HepG2 (cell line): ENCODE results near the gene MTIF2. TPM values are rescaled to one million over a fixed set of nuclear protein-coding genes. Genes with fewer than 3 reads are reported as not detected.

Experiments
- FOSL1 ChIP-seq: sonication (generic); formaldehyde crosslinking; IDR thresholded peaks from 2 replicates; pipeline ENCODE4 v1.9.0; 2021; ENCODE audit warnings: missing genetic modification reagents, borderline replicate concordance
- HIVEP1 ChIP-seq: sonication (generic); formaldehyde crosslinking; IDR thresholded peaks from 2 replicates; pipeline ENCODE4 v1.4.0; 2020; ENCODE audit warnings: mild to moderate bottlenecking, missing genetic modification reagents
- HNRNPLL ChIP-seq: fragments of 200-400 bp; formaldehyde crosslinking; IDR thresholded peaks from 2 replicates; pipeline ENCODE4 v1.6.1; 2017; ENCODE audit warnings: mild to moderate bottlenecking, low read depth, low read length; ENCODE audit not compliant: poor library complexity, severe bottlenecking
- MAF1 ChIP-seq: sonication (generic); formaldehyde crosslinking; IDR thresholded peaks from 2 replicates; pipeline ENCODE4 v1.5.0; 2020; ENCODE audit warnings: missing genetic modification reagents, borderline replicate concordance
- NCOA2 ChIP-seq: sonication (generic); formaldehyde crosslinking; IDR thresholded peaks from 2 replicates; pipeline ENCODE4 v1.8.0; 2022; ENCODE audit warnings: inconsistent platforms
- RXRA ChIP-seq: sonication (generic); formaldehyde crosslinking; IDR thresholded peaks from 2 replicates; pipeline ENCODE4 v1.5.1; 2020; ENCODE audit warnings: missing genetic modification reagents
- ZNF256 ChIP-seq: sonication (generic); formaldehyde crosslinking; conservative IDR thresholded peaks from 2 replicates; pipeline ENCODE4 v1.4.0; 2020; ENCODE audit warnings: missing genetic modification reagents
- ZNF317 ChIP-seq: sonication (generic); formaldehyde crosslinking; IDR thresholded peaks from 2 replicates; pipeline ENCODE4 v1.5.0; 2020; ENCODE audit warnings: mild to moderate bottlenecking, missing genetic modification reagents
- ZNF451 ChIP-seq: sonication (generic); formaldehyde crosslinking; IDR thresholded peaks from 2 replicates; pipeline ENCODE4 v1.5.0; 2020; ENCODE audit warnings: mild to moderate bottlenecking, missing genetic modification reagents
- ZNF563 ChIP-seq: sonication (generic); formaldehyde crosslinking; IDR thresholded peaks from 2 replicates; pipeline ENCODE4 v1.8.0; 2022; ENCODE audit warnings: mild to moderate bottlenecking, moderate library complexity, missing genetic modification reagents
- ZNF782 ChIP-seq: sonication (generic); formaldehyde crosslinking; IDR thresholded peaks from 2 replicates; pipeline ENCODE4 v1.4.0; 2020; ENCODE audit warnings: missing genetic modification reagents, mild to moderate bottlenecking, borderline replicate concordance
- polyA plus RNA-seq, 8 experiments: library from polyadenylated mRNA; depleted of rRNA in 3 of 8; stranded (reverse) in 7 of 8; unstranded in 1 of 8; fragments of >200 nt; fragmentation: Illumina TruSeq in 4 of 8; extraction: Trizol in 4 of 8; gene quantifications; 2 replicates each; pipeline versions ENCODE4 v1.2.1 to v1.2.3, GENCODE V29; 2011 to 2016; ENCODE audit warnings: low read depth in 4 of 8, missing spikeins in 1 of 8, mixed read lengths in 1 of 8; ENCODE audit not compliant: insufficient read depth in 1 of 8
- total RNA-seq, 5 experiments: library from RNA; depleted of rRNA; stranded (reverse); fragments of >200 nt; fragmentation: Illumina TruSeq; extraction: Trizol; gene quantifications; 2 replicates each; pipeline ENCODE4 v1.2.3, GENCODE V29; 2016; ENCODE audit warnings: low read depth in 1 of 5
- TF ChIP-seq, protein P1 (sequence below): sonication (generic); formaldehyde crosslinking; IDR thresholded peaks from 2 replicates; pipeline ENCODE4 v1.5.1; 2020; ENCODE audit warnings: mild to moderate bottlenecking, missing genetic modification reagents
- TF ChIP-seq, protein P2 (sequence below): sonication (generic); formaldehyde crosslinking; IDR thresholded peaks from 2 replicates; pipeline ENCODE4 v1.4.0; 2020; ENCODE audit warnings: mild to moderate bottlenecking, low read depth, missing genetic modification reagents
- TF ChIP-seq, protein P3 (sequence below): sonication (generic); formaldehyde crosslinking; IDR thresholded peaks from 2 replicates; pipeline ENCODE4 v1.4.0; 2020; ENCODE audit warnings: mild to moderate bottlenecking, missing genetic modification reagents, borderline replicate concordance
- TF ChIP-seq, protein P4 (sequence below): sonication (generic); formaldehyde crosslinking; IDR thresholded peaks from 2 replicates; pipeline ENCODE4 v1.4.0; 2020; ENCODE audit warnings: missing genetic modification reagents, borderline replicate concordance

Gene MTIF2
- total and polyA plus RNA-seq, 2 of the 13 experiments (the other 11 are each of a cell fraction or from before 2014, with no cell fraction given), result 32.1 to 92.1 TPM

DNA sequence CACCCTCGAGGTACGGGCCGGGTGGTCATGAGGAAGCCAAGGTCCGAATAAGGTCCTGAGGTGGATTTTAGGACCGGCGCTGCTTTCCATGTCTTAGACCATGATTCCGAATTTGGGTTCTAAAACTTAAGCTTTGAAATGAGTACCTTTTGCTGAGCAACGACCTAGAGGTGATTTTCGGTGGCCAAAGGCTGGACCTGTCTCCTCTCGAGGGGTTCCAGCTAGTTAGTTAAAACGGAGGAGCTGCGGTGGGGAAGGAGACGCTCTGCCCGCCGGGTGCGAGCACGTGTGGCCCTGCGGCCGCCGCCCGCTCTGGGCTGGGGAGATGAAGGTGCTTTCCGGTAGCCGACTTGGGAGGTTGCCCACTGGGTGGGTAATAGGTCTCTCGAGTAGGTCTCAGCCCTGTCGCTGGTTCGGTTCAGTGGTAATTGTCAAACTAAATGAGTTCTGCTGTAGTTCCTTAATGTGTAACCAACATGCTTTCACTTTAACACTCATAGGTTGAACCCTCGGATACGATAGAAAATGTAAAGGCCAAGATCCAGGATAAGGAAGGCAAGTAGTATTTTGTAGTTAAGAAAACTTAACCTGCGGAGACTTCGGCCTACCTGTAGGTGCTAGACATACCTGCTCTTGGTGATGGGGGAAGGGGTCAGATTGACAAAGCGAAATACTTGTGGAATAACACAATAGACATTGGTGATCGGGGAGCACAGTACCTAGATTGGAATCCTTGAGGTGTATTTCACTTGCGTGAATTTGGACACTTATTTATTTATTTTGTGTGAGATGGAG lies 36.0 kb downstream of the MTIF2 start (continued):
- TF ChIP-seq, protein P1, sequence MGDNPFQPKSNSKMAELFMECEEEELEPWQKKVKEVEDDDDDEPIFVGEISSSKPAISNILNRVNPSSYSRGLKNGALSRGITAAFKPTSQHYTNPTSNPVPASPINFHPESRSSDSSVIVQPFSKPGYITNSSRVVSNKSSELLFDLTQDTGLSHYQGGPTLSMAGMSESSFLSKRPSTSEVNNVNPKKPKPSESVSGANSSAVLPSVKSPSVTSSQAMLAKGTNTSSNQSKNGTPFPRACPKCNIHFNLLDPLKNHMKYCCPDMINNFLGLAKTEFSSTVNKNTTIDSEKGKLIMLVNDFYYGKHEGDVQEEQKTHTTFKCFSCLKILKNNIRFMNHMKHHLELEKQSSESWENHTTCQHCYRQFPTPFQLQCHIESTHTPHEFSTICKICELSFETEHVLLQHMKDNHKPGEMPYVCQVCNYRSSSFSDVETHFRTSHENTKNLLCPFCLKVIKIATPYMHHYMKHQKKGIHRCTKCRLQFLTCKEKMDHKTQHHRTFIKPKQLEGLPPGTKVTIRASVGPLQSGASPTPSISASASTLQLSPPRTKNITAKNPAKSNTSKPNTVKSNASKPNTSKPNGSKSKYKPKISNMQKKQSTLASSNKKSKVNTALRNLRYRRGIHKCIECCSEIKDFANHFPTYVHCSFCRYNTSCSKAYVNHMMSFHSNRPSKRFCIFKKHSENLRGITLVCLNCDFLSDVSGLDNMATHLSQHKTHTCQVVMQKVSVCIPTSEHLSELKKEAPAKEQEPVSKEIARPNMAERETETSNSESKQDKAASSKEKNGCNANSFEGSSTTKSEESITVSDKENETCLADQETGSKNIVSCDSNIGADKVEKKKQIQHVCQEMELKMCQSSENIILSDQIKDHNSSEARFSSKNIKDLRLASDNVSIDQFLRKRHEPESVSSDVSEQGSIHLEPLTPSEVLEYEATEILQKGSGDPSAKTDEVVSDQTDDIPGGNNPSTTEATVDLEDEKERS, result 0 out of 2 replicates have a peak, but pooled peaks have one; percentile 37
- TF ChIP-seq, protein P2, sequence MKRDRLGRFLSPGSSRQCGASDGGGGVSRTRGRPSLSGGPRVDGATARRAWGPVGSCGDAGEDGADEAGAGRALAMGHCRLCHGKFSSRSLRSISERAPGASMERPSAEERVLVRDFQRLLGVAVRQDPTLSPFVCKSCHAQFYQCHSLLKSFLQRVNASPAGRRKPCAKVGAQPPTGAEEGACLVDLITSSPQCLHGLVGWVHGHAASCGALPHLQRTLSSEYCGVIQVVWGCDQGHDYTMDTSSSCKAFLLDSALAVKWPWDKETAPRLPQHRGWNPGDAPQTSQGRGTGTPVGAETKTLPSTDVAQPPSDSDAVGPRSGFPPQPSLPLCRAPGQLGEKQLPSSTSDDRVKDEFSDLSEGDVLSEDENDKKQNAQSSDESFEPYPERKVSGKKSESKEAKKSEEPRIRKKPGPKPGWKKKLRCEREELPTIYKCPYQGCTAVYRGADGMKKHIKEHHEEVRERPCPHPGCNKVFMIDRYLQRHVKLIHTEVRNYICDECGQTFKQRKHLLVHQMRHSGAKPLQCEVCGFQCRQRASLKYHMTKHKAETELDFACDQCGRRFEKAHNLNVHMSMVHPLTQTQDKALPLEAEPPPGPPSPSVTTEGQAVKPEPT (CRISPR knock-in tag), result peak; percentile 33; the same call in 1 of the 2 replicates
- TF ChIP-seq RXRA (CRISPR knock-in tag) (0 out of 2 replicates have a peak, but pooled peaks have one; percentile 8), FOSL1 (CRISPR knock-in tag) (0 out of 2 replicates have a peak, but pooled peaks have one; percentile 49), NCOA2 (CRISPR knock-in tag) (0 out of 2 replicates have a peak, but pooled peaks have one; percentile 2), ZNF256 (CRISPR knock-in tag) (peak; percentile 34; the same call in 1 of the 2 replicates), ZNF451 (no peak), HNRNPLL (peak; percentile 42), ZNF782 (peak; percentile 86), HIVEP1 (0 out of 2 replicates have a peak, but pooled peaks have one; percentile 9), ZNF563 (CRISPR knock-in tag) (0 out of 2 replicates have a peak, but pooled peaks have one; percentile 1), ZNF317 (CRISPR knock-in tag) (0 out of 2 replicates have a peak, but pooled peaks have one; percentile 6), MAF1 (CRISPR knock-in tag) (0 out of 2 replicates have a peak, but pooled peaks have one; percentile 50)
- TF ChIP-seq, protein P3, sequence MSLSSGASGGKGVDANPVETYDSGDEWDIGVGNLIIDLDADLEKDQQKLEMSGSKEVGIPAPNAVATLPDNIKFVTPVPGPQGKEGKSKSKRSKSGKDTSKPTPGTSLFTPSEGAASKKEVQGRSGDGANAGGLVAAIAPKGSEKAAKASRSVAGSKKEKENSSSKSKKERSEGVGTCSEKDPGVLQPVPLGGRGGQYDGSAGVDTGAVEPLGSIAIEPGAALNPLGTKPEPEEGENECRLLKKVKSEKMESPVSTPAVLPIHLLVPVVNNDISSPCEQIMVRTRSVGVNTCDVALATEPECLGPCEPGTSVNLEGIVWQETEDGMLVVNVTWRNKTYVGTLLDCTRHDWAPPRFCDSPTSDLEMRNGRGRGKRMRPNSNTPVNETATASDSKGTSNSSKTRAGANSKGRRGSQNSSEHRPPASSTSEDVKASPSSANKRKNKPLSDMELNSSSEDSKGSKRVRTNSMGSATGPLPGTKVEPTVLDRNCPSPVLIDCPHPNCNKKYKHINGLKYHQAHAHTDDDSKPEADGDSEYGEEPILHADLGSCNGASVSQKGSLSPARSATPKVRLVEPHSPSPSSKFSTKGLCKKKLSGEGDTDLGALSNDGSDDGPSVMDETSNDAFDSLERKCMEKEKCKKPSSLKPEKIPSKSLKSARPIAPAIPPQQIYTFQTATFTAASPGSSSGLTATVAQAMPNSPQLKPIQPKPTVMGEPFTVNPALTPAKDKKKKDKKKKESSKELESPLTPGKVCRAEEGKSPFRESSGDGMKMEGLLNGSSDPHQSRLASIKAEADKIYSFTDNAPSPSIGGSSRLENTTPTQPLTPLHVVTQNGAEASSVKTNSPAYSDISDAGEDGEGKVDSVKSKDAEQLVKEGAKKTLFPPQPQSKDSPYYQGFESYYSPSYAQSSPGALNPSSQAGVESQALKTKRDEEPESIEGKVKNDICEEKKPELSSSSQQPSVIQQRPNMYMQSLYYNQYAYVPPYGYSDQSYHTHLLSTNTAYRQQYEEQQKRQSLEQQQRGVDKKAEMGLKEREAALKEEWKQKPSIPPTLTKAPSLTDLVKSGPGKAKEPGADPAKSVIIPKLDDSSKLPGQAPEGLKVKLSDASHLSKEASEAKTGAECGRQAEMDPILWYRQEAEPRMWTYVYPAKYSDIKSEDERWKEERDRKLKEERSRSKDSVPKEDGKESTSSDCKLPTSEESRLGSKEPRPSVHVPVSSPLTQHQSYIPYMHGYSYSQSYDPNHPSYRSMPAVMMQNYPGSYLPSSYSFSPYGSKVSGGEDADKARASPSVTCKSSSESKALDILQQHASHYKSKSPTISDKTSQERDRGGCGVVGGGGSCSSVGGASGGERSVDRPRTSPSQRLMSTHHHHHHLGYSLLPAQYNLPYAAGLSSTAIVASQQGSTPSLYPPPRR (CRISPR knock-in tag), result peak; percentile 57; the same call in 1 of the 2 replicates
- TF ChIP-seq, protein P4, sequence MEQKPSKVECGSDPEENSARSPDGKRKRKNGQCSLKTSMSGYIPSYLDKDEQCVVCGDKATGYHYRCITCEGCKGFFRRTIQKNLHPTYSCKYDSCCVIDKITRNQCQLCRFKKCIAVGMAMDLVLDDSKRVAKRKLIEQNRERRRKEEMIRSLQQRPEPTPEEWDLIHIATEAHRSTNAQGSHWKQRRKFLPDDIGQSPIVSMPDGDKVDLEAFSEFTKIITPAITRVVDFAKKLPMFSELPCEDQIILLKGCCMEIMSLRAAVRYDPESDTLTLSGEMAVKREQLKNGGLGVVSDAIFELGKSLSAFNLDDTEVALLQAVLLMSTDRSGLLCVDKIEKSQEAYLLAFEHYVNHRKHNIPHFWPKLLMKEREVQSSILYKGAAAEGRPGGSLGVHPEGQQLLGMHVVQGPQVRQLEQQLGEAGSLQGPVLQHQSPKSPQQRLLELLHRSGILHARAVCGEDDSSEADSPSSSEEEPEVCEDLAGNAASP (CRISPR knock-in tag), result no peak
